Activated B cell treated with CpG ODN at 0.5 μM for 24 hours (primary cell): ENCODE measurements around the gene PTGES2. TPM values are rescaled to one million over a fixed set of nuclear protein-coding genes. Genes with fewer than 3 reads are reported as not detected.
"Not testable (repeated sequence)": the region's sequence is repeated elsewhere in the genome, so short reads cannot be mapped to it uniquely, and the experiment has no call there.

Experiments used
- ATAC-seq: fragments of 200-7000 bp; cut with Tn5 transposase; one replicate; pipeline ENCODE4 v1.10.0; 2021; ENCODE audit warnings: low read depth, mild to moderate bottlenecking, moderate library complexity
- CTCF ChIA-PET: fragments of 350-600 bp; sonication (Branson Sonifier 250); formaldehyde crosslinking; loops from one replicate; lab custom pipeline; 2021; ENCODE audit warnings: antibody characterized with exemption; lab: Charles Lee
- POLR2A ChIA-PET: fragments of 350-600 bp; sonication (Branson Sonifier 250); formaldehyde crosslinking; loops from one replicate; lab custom pipeline; 2021; ENCODE audit warnings: antibody characterized with exemption; lab: Charles Lee
- DNase-seq: peaks from one replicate; pipeline ENCODE4 v3.0.0; 2022
- H3K27ac Mint-ChIP-seq: one replicate; pipeline ENCODE4 v1.8.0; 2020; ENCODE audit warnings: mixed read lengths
- H3K27me3 Mint-ChIP-seq: one replicate; pipeline ENCODE4 v1.8.0; 2021; ENCODE audit warnings: mixed read lengths
- H3K36me3 Mint-ChIP-seq: one replicate; pipeline ENCODE4 v1.8.0; 2021; ENCODE audit warnings: low read depth, mixed read lengths
- H3K4me1 Mint-ChIP-seq: one replicate; pipeline ENCODE4 v1.8.0; 2021; ENCODE audit warnings: mixed read lengths
- H3K4me3 Mint-ChIP-seq: one replicate; pipeline ENCODE4 v1.8.0; 2020; ENCODE audit warnings: mild to moderate bottlenecking, mixed read lengths
- H3K9me3 Mint-ChIP-seq: one replicate; pipeline ENCODE4 v1.8.0; 2020; ENCODE audit warnings: mixed read lengths
- CTCF ChIP-seq: fragments of 200-600 bp; IDR thresholded peaks from one replicate; pipeline ENCODE4 v1.8.0; 2022; ENCODE audit warnings: antibody characterized with exemption, mild to moderate bottlenecking
- intact Hi-C: fragments of 100-400 bp; cut with micrococcal nuclease; formaldehyde crosslinking; loops from one replicate; pipeline ENCODE4 v1.15.1; 2024
- total RNA-seq: library from RNA; stranded (reverse); gene quantifications from 2 replicates; pipeline ENCODE4 v1.2.3, GENCODE V29; 2022

The PTGES2 gene
- total RNA-seq, 1 donor from 2014 or later: 89.2 TPM

- CTCF ChIA-PET: interaction anchor here (0.5 to 4.3 kb wide), 4 partner anchors 21 to 430 kb away, joined by 3 to 32 read pairs (median 4); no protein-coding TSS in a partner anchor
- POLR2A ChIA-PET: interaction anchor here (0.6 to 2.2 kb wide), 13 partner anchors 20 to 208 kb away, joined by 3 to 15 read pairs (median 6); partner anchors contain the start of genes BBLN, EEIG1 and NAIF1
- H3K4me3 Mint-ChIP-seq: no peak overlapping the region
- TF ChIP-seq CTCF: no peak
- intact Hi-C loops: loop anchor here (1.0 to 5.0 kb wide), 4 partner anchors 14 to 132 kb away; partner anchors contain the start of gene EEIG1
- H3K36me3 Mint-ChIP-seq: peaks cover 31% of the 10 kb centered on the region
- no peak for ATAC-seq
- DNase-seq: no peak
- peaks cover 42% of the 10 kb centered on the region for H3K4me1 Mint-ChIP-seq
- no peaks in the 10 kb centered on the region for H3K9me3 Mint-ChIP-seq
- peak overlapping the region; percentile 92 for H3K27ac Mint-ChIP-seq
- H3K27me3 Mint-ChIP-seq: no peaks in the 10 kb centered on the region
Measured at GRCh38 chr9:128114326-128115186, 13.0 kb downstream of the PTGES2 start.

- POLR2A ChIA-PET: interaction anchor here (0.7 to 1.8 kb wide), 6 partner anchors 15 to 207 kb away, joined by 3 to 7 read pairs (median 4); no protein-coding TSS in a partner anchor
- intact Hi-C loops: no loop called here
- Mint-ChIP-seq H3K27me3 (no peaks in the 10 kb centered on the region), H3K27ac (peak overlapping the region; percentile 61), H3K36me3 (peaks cover 36% of the 10 kb centered on the region), H3K4me1 (peaks cover 42% of the 10 kb centered on the region), H3K4me3 (no peak overlapping the region), H3K9me3 (no peaks in the 10 kb centered on the region)
- no peak for DNase-seq
- CTCF ChIA-PET: interaction anchor here (1.7 to 4.3 kb wide), 2 partner anchors 20 to 79 kb away, joined by 4 to 32 read pairs; no protein-coding TSS in a partner anchor
- TF ChIP-seq CTCF: no peak
- no peak for ATAC-seq
Measured at GRCh38 chr9:128113526-128114325, 13.8 kb downstream of the PTGES2 start.

- ATAC-seq, H3K9me3 Mint-ChIP-seq, H3K27me3 Mint-ChIP-seq, intact Hi-C loops, H3K4me3 Mint-ChIP-seq, CTCF ChIA-PET, DNase-seq: not testable (repeated sequence)
- POLR2A ChIA-PET: interaction anchor here (0.7 kb wide), 1 partner anchor 377 kb away, joined by 4 read pairs; the partner anchor contains the start of gene TOR2A
- H3K36me3 Mint-ChIP-seq: peaks cover 55% of the 10 kb centered on the region
- H3K27ac Mint-ChIP-seq: peak overlapping the region; percentile 20
- H3K4me1 Mint-ChIP-seq: peaks cover 30% of the 10 kb centered on the region
Measured at GRCh38 chr9:128111726-128112125, 15.8 kb downstream of the PTGES2 start.

DNA sequence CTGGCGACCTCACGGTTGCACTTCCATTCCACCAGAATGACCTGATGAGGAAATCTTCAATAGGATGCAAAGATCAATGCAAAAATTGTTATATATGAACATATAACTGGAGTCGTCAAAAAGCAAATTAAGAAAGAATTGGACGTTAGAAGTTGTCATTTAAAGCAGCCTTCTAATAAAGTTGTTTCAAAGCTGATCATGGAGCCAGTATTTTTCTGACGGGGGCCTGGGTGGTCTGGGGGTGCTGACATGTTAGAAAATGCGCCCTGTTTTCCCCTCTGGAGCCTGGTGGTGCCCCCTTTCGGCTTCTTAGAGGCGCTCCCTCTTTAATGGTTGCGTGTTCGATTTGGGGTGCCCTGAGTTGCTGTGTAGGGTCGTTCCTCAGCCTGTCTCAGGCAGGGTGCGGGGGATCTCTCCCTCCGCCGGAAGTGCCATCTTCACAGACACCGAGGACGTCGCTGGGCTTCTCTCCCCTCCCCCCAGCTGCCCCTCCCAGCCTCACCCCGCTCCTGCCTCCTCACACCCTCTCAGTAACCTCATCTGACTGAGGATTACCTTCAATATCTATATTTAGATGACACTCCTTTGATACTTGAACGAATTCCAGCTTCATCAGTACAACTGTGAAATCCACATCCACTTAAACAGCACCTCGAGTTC is 18.3 kb downstream of the PTGES2 start:
- Mint-ChIP-seq H3K36me3 (peaks cover 64% of the 10 kb centered on the region), H3K4me3 (no peak overlapping the region), H3K4me1 (peaks cover 5% of the 10 kb centered on the region), H3K27me3 (no peaks in the 10 kb centered on the region), H3K9me3 (no peaks in the 10 kb centered on the region), H3K27ac (no peak overlapping the region)
- CTCF ChIA-PET: no interaction called here
- POLR2A ChIA-PET: no interaction called here
- ATAC-seq (no peak), DNase-seq (no peak)
- no peak for TF ChIP-seq CTCF
- intact Hi-C loops: no loop called here

GRCh38 chr9:128108269-128109049 is 19.1 kb downstream of the PTGES2 start:
- H3K27ac Mint-ChIP-seq: no peak overlapping the region
- H3K4me1 Mint-ChIP-seq: peaks cover 2% of the 10 kb centered on the region
- no peak for TF ChIP-seq CTCF
- intact Hi-C loops: no loop called here
- ATAC-seq: no peak
- H3K27me3 Mint-ChIP-seq: no peaks in the 10 kb centered on the region
- DNase-seq: no peak
- POLR2A ChIA-PET: no interaction called here
- peaks cover 65% of the 10 kb centered on the region for H3K36me3 Mint-ChIP-seq
- CTCF ChIA-PET: no interaction called here
- H3K4me3 Mint-ChIP-seq: no peak overlapping the region
- H3K9me3 Mint-ChIP-seq: no peaks in the 10 kb centered on the region
